Activated CD4-positive, CD25-positive, alpha-beta regulatory T cell (primary cell): ENCODE results near the gene MAG.
"Not testable (repeated sequence)": the region's sequence is repeated elsewhere in the genome, so short reads cannot be mapped to it uniquely, and the experiment has no call there.

ENCODE experiments used
- DNase-seq, 4 experiments: peaks; one replicate each; lab custom pipeline; 2025; lab: John Stamatoyannopoulos, UW

The MAG gene

DNA sequence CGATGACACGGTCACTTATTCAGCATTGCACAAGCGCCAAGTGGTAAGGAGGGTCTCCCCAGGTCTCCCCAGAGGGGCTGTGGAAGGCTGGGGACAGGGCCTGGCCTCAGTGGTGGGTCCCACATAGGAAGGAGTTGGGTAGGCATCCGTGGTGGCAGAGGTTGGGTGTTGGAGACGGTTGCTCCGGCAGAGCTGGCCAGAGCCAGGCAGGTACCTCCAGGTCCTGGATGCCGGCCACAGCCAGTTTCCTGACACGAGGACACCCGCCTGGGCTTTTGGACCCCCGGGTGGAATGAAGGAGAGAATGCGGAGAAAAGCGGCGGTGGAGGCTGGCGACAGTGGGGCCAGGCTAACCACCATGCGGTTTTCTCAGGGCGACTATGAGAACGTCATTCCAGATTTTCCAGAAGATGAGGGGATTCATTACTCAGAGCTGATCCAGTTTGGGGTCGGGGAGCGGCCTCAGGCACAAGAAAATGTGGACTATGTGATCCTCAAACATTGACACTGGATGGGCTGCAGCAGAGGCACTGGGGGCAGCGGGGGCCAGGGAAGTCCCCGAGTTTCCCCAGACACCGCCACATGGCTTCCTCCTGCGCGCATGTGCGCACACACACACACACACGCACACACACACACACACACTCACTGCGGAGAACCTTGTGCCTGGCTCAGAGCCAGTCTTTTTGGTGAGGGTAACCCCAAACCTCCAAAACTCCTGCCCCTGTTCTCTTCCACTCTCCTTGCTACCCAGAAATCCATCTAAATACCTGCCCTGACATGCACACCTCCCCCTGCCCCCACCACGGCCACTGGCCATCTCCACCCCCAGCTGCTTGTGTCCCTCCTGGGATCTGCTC, 54.5 kb downstream of the MAG start:
- DNase-seq = peak in 1 of 4 experiments; percentile 11

- no peak for DNase-seq
Observed at GRCh38 chr19:35347171-35347929, 55.4 kb downstream of the MAG start, which contains the start of gene FFAR1. TSS of gene FFAR1 (plus strand) at chr19:35347902. CDS start at chr19:35351552, 3,650 bp downstream.

DNA sequence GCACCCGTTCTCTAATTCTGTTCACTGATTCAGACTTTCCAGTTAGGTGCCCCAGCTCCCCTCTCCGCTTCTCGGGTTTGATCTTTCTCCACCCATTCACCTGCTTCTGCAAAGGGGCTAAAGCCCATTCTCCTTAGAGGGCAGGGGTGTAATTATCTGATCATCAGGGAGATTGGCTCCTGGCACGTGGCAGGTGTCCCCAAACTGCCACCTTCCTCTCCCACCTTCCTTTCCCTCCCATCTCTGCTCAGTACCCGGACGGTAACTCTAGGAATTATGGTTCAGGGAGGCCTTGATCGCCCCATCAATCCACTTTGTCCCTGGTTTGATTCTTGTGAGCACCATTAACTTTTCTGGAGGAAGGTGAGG, 56.0 kb downstream of the MAG start:
- DNase-seq = no peak

GRCh38 chr19:35348911-35349611, 57.1 kb downstream of the MAG start:
- no peak for DNase-seq

DNA sequence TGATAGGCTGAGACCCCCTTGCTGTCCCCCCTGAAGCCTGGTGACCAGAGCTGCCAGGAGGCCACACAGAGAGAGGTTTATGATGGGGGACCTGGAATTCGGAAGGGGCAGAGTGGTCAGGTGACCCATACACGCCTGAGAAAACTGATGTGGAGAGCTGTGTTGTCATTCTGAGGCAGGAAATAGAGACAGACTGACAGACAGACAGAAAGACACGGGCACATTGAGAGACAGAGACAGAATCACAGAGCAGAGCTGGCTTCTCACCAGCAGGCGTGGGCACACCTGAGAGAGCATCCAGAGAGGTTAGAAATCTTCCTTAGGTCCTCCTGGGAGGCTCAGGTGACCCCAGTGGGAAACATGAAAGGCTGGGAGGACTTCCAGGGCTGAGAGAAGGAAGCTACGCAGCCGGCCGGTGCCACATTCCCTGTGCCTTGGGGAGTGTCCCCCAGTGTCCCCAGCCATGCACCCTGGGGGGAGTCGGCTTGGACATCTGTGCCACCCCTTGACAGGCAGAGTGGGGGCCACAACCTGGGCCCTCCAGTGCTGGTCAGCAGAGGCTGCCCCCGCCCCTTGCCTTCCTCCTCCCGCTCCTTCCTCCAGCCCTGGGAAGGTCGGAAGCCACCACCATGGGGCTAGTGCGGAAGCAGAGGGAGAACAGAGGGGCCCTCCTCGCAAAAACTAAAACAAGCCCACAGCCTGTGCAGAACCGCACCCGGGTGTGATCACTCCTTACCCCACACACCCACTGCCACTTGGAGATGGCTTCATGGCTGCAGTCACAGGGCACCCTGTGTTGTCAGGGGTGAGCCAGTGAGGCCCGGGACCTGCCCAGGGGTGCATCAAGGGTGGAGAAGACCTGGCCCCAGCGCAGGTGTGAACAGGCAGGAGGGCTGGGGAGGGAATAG, 57.9 kb downstream of the MAG start:
- no peak for DNase-seq

GRCh38 chr19:35350591-35350990, 58.6 kb downstream of the MAG start:
- no peak for DNase-seq

GRCh38 chr19:35351411-35352176, 59.6 kb downstream of the MAG start:
- no peak for DNase-seq

GRCh38 chr19:35352177-35352447, 60.2 kb downstream of the MAG start:
- DNase-seq = no peak

GRCh38 chr19:35352448-35353304, 60.7 kb downstream of the MAG start:
- peak; percentile 9 to 28 (median 16) for DNase-seq

GRCh38 chr19:35353635-35354034, 61.7 kb downstream of the MAG start:
- no peak for DNase-seq

GRCh38 chr19:35354898-35355297, 62.9 kb downstream of the MAG start:
- DNase-seq = no peak

- no peak for DNase-seq
Observed at GRCh38 chr19:35355791-35356460, 64.0 kb downstream of the MAG start.

- DNase-seq = no peak
Observed at GRCh38 chr19:35357867-35358573, 66.1 kb downstream of the MAG start, which contains the start of gene FFAR3. TSS of gene FFAR3 (plus strand) at chr19:35358460. CDS start at chr19:35358891, 431 bp downstream.

DNA sequence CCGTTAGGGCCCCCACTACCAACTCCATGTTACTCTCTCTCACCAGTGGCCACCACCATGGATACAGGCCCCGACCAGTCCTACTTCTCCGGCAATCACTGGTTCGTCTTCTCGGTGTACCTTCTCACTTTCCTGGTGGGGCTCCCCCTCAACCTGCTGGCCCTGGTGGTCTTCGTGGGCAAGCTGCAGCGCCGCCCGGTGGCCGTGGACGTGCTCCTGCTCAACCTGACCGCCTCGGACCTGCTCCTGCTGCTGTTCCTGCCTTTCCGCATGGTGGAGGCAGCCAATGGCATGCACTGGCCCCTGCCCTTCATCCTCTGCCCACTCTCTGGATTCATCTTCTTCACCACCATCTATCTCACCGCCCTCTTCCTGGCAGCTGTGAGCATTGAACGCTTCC, 66.9 kb downstream of the MAG start:
- not testable (repeated sequence) for DNase-seq

DNA sequence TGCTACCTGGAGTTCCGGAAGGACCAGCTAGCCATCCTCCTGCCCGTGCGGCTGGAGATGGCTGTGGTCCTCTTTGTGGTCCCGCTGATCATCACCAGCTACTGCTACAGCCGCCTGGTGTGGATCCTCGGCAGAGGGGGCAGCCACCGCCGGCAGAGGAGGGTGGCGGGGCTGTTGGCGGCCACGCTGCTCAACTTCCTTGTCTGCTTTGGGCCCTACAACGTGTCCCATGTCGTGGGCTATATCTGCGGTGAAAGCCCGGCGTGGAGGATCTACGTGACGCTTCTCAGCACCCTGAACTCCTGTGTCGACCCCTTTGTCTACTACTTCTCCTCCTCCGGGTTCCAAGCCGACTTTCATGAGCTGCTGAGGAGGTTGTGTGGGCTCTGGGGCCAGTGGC, 67.4 kb downstream of the MAG start:
- not testable (repeated sequence) for DNase-seq

DNA sequence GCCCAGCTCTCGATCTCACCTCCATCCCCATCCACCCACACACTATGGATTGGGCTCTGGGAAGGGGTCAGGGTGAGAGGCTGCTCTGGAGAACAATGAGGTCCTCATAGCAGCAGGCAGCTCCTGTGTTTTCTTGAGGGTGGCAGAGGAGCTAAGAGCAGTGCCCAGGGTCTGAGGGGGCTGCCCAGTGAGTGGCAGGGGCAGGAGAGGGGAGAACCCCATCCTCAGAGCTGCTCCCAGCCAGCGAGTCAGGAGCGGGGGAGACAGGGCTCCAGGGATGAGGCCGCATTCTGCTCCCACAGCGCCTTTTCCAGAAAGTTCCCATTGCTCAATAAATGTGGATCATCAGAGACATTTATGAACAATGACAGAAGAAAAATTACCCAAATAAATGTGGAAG, 68.1 kb downstream of the MAG start:
- not testable (repeated sequence) for DNase-seq

DNA sequence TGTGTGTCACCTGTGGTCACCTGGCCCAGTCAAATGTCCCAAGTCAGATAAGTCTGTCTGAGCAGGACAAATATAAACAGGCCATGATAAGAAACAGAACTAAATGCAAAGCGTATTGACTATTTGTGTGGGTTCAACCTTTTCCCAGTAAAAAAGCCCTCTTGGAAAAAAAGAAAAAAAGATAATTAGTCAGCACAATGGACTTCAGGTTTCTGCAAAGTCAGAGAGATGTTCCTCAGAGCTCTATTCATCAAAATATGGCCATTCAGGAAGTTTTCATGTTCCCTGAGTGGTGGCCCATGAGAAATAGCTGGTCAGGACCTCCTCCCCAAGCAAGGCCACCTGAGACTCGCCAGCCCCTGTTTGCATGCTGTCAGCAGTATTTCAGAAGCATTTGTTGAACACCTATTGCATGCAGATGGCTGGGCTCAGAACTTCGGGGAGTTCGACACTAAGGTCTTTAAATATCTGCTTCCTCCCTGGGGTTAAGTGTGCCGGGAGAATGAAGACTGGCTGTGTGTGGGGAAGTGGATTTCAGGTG, 69.0 kb downstream of the MAG start:
- no peak for DNase-seq

DNA sequence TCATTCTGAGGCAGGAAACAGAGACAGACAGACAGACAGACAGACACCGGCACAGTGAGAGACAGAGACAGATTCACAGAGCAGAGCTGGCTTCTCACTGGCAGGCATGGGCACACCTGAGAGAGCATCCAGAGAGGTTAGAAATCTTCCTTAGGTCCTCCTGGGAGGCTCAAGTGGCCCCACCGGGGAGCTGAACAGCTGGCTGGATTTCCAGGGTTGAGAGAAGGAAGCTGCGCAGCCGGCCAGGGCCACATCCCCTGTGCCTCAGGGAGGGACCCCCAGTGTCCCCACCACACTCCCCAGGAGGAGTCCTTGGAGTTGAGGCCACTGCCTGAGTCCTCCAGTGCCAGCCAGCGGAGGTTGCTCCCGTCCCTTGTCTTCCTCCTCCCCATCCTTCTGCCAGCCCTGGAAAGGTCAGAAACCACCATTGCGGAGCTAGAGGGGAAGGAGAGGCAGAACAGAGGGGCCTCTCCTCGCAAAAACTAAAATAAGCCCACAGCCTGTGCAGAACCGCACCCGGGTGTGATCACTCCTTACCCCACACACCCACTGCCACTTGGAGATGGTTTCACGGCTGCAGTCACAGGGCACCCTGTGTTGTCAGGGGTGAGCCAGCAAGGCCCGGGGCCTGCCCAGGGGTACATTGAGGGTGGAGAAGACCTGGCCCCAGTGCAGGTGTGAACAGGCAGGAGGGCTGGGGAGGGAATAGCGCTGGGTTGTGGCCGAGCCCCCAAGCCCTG, 70.5 kb downstream of the MAG start:
- no peak for DNase-seq
